ENCODE data around the gene KCNH2.

The KCNH2 gene

GRCh38 chr7:150923196-150923595 lies 54.9 kb downstream of the KCNH2 start:
- POLR2A ChIA-PET: interaction anchor here (0.9 kb wide), 1 partner anchor 11 kb away, joined by 3 read pairs; no protein-coding TSS in a partner anchor
- H3K4me3 ChIP-seq (ENCODE audit: low read depth, low read length): no peak overlapping the region
- CTCF ChIA-PET: interaction anchor here (0.7 to 2.1 kb wide), 5 partner anchors 11 to 575 kb away, joined by 3 to 7 read pairs (median 4); no protein-coding TSS in a partner anchor
- H3K9me3 ChIP-seq (ENCODE audit: control insufficient read depth, insufficient read depth, low read depth, low read length): no peaks in the 10 kb centered on the region
- TF ChIP-seq ZNF394 (tag by site-specific recombination; IDR thresholded peaks at IDR 0.05; ENCODE audit: borderline replicate concordance): no peak
- no peak for TF ChIP-seq OSR2 (tag by site-specific recombination; IDR thresholded peaks at IDR 0.05)
- TF ChIP-seq KLF9 (tag by site-specific recombination; IDR thresholded peaks at IDR 0.05; ENCODE audit: low read depth): no peak
- TF ChIP-seq, protein P1, sequence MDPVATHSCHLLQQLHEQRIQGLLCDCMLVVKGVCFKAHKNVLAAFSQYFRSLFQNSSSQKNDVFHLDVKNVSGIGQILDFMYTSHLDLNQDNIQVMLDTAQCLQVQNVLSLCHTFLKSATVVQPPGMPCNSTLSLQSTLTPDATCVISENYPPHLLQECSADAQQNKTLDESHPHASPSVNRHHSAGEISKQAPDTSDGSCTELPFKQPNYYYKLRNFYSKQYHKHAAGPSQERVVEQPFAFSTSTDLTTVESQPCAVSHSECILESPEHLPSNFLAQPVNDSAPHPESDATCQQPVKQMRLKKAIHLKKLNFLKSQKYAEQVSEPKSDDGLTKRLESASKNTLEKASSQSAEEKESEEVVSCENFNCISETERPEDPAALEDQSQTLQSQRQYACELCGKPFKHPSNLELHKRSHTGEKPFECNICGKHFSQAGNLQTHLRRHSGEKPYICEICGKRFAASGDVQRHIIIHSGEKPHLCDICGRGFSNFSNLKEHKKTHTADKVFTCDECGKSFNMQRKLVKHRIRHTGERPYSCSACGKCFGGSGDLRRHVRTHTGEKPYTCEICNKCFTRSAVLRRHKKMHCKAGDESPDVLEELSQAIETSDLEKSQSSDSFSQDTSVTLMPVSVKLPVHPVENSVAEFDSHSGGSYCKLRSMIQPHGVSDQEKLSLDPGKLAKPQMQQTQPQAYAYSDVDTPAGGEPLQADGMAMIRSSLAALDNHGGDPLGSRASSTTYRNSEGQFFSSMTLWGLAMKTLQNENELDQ (tag by site-specific recombination; IDR thresholded peaks at IDR 0.05; ENCODE audit: low read depth): no peak
- no peak for TF ChIP-seq ZNF146 (tag by site-specific recombination; IDR thresholded peaks at IDR 0.05)
- TF ChIP-seq ZNF518A (tag by site-specific recombination; conservative IDR thresholded peaks at IDR 0.05; ENCODE audit: low read depth): no peak
- TF ChIP-seq ZNF704 (tag by site-specific recombination; IDR thresholded peaks at IDR 0.05): no peak
- TF ChIP-seq ZNF292 (tag by site-specific recombination; IDR thresholded peaks at IDR 0.05; ENCODE audit: borderline replicate concordance, low read depth): no peak
- TF ChIP-seq PRDM4 (tag by site-specific recombination; IDR thresholded peaks at IDR 0.05): no peak
- no peak for TF ChIP-seq RBAK (tag by site-specific recombination; IDR thresholded peaks at IDR 0.05)
- TF ChIP-seq, protein P2, sequence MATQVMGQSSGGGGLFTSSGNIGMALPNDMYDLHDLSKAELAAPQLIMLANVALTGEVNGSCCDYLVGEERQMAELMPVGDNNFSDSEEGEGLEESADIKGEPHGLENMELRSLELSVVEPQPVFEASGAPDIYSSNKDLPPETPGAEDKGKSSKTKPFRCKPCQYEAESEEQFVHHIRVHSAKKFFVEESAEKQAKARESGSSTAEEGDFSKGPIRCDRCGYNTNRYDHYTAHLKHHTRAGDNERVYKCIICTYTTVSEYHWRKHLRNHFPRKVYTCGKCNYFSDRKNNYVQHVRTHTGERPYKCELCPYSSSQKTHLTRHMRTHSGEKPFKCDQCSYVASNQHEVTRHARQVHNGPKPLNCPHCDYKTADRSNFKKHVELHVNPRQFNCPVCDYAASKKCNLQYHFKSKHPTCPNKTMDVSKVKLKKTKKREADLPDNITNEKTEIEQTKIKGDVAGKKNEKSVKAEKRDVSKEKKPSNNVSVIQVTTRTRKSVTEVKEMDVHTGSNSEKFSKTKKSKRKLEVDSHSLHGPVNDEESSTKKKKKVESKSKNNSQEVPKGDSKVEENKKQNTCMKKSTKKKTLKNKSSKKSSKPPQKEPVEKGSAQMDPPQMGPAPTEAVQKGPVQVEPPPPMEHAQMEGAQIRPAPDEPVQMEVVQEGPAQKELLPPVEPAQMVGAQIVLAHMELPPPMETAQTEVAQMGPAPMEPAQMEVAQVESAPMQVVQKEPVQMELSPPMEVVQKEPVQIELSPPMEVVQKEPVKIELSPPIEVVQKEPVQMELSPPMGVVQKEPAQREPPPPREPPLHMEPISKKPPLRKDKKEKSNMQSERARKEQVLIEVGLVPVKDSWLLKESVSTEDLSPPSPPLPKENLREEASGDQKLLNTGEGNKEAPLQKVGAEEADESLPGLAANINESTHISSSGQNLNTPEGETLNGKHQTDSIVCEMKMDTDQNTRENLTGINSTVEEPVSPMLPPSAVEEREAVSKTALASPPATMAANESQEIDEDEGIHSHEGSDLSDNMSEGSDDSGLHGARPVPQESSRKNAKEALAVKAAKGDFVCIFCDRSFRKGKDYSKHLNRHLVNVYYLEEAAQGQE (tag by site-specific recombination; IDR thresholded peaks at IDR 0.05): no peak
- TF ChIP-seq ZNF664 (tag by site-specific recombination; IDR thresholded peaks at IDR 0.05): no peak
- no peak for TF ChIP-seq KLF7 (tag by site-specific recombination; IDR thresholded peaks at IDR 0.05; ENCODE audit: borderline replicate concordance)
- TF ChIP-seq ZNF248 (tag by site-specific recombination; IDR thresholded peaks at IDR 0.05): no peak
- TF ChIP-seq, protein P3, sequence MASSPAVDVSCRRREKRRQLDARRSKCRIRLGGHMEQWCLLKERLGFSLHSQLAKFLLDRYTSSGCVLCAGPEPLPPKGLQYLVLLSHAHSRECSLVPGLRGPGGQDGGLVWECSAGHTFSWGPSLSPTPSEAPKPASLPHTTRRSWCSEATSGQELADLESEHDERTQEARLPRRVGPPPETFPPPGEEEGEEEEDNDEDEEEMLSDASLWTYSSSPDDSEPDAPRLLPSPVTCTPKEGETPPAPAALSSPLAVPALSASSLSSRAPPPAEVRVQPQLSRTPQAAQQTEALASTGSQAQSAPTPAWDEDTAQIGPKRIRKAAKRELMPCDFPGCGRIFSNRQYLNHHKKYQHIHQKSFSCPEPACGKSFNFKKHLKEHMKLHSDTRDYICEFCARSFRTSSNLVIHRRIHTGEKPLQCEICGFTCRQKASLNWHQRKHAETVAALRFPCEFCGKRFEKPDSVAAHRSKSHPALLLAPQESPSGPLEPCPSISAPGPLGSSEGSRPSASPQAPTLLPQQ (tag by site-specific recombination; IDR thresholded peaks at IDR 0.05): no peak
- no peak for TF ChIP-seq ZSCAN30 (tag by site-specific recombination; IDR thresholded peaks at IDR 0.05)
- no peak for TF ChIP-seq ZNF449 (tag by site-specific recombination; IDR thresholded peaks at IDR 0.05)
- no peaks in the 10 kb centered on the region for H3K36me3 ChIP-seq (ENCODE audit: control insufficient read depth in 2 of 2, insufficient read depth in 1 of 2, low read length in 2 of 2)
- no peak overlapping the region for H3K27ac ChIP-seq (ENCODE audit: extremely low read depth, low read depth, low read length)
- H3K4me1 ChIP-seq (ENCODE audit: control insufficient read depth, insufficient read depth, low read length): no peaks in the 10 kb centered on the region

Measured in HEK293 (cell line).